ENCODE data around the gene S100Z. TPM values are rescaled to one million over a fixed set of nuclear protein-coding genes. Genes with fewer than 3 reads are reported as not detected.
A peak's percentile ranks its signal among the peaks of the same experiment; 100 is the strongest.
"Not testable (repeated sequence)": the region's sequence is repeated elsewhere in the genome, so short reads cannot be mapped to it uniquely, and the experiment has no call there.

The S100Z gene
- total RNA-seq, 1 donor from 2014 or later: not detected

DNA sequence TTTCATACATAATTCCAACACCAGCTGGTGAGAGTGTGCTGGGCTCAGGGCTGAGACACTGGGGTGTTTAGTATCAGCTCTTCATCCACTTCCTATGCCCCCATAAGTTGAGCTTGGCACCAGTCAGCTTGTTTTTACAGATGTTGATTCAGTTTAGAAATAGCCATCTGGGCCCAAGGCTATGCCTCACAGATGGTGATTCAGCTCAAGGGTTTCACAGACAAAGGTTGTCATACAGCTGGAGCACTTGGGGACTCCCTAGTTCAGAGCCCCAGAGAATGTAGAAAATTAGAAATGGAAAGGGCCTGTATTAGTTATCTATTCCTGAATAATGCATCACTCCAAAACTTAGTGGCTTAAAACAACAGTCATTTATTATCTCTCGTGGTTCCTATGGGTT is 92.8 kb downstream of the S100Z start:
- H3K4me1 Mint-ChIP-seq (ENCODE audit: low read depth, unreplicated experiment): peaks cover 16% of the 10 kb centered on the region
- peaks cover 7% of the 10 kb centered on the region for H3K36me3 Mint-ChIP-seq (ENCODE audit: unreplicated experiment)
- no peak for DNase-seq
- peak overlapping the region; percentile 50 for H3K27ac Mint-ChIP-seq (ENCODE audit: unreplicated experiment)
- peaks cover 3% of the 10 kb centered on the region for H3K9me3 Mint-ChIP-seq (ENCODE audit: unreplicated experiment)
- H3K4me3 Mint-ChIP-seq (ENCODE audit: unreplicated experiment): no peak overlapping the region
- H3K27me3 Mint-ChIP-seq (ENCODE audit: unreplicated experiment): no peaks in the 10 kb centered on the region
- TF ChIP-seq, protein P1, sequence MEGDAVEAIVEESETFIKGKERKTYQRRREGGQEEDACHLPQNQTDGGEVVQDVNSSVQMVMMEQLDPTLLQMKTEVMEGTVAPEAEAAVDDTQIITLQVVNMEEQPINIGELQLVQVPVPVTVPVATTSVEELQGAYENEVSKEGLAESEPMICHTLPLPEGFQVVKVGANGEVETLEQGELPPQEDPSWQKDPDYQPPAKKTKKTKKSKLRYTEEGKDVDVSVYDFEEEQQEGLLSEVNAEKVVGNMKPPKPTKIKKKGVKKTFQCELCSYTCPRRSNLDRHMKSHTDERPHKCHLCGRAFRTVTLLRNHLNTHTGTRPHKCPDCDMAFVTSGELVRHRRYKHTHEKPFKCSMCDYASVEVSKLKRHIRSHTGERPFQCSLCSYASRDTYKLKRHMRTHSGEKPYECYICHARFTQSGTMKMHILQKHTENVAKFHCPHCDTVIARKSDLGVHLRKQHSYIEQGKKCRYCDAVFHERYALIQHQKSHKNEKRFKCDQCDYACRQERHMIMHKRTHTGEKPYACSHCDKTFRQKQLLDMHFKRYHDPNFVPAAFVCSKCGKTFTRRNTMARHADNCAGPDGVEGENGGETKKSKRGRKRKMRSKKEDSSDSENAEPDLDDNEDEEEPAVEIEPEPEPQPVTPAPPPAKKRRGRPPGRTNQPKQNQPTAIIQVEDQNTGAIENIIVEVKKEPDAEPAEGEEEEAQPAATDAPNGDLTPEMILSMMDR (IDR thresholded peaks at IDR 0.05; ENCODE audit: partially characterized antibody, unreplicated experiment): no peak

DNA sequence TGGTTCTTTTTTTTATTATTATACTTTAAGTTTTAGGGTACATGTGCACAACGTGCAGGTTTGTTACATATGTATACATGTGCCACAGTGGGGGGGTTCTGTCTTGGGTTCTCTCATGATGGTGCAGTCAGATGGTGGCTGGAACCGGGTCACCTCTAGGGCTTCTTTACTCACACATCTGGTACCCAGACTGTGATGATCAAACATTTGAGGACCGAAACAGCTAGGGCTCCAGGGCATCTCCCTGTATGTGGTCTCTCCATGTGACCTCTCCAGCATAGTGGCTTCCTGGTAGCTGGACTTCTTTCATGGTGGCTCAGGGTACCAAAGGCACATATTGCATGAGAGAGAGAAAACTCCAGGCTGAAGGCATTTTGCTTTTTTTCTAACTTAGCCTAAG is 93.2 kb downstream of the S100Z start:
- no peak for DNase-seq
- TF ChIP-seq, protein P1 (IDR thresholded peaks at IDR 0.05; ENCODE audit: partially characterized antibody, unreplicated experiment): no peak
- H3K4me1 Mint-ChIP-seq (ENCODE audit: low read depth, unreplicated experiment): peaks cover 16% of the 10 kb centered on the region

DNA sequence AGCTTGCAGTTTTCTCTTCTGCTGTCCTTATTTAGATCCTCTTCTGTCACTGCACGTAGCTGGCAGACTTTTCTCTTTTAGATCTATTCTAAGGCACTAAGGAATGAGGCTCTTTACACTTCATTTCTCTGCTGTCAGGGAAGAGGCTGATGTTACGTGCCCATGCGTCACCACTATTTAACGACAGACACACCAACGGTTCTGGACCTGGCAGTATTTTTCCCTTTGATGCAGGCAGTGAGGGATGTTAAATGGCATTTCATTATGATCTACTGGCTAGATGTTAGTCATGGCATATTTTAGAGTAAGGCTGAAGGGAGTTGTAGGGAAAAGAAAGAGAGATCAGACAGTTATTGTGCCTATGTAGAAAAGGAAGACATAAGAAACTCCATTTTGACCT is 94.8 kb downstream of the S100Z start:
- Mint-ChIP-seq H3K36me3 (ENCODE audit: unreplicated experiment) (peaks cover 7% of the 10 kb centered on the region), H3K4me3 (ENCODE audit: unreplicated experiment) (no peak overlapping the region), H3K27ac (ENCODE audit: unreplicated experiment) (no peak overlapping the region), H3K4me1 (ENCODE audit: low read depth, unreplicated experiment) (peaks cover 16% of the 10 kb centered on the region), H3K9me3 (ENCODE audit: unreplicated experiment) (peaks cover 3% of the 10 kb centered on the region), H3K27me3 (ENCODE audit: unreplicated experiment) (no peaks in the 10 kb centered on the region)
- TF ChIP-seq, protein P1 (IDR thresholded peaks at IDR 0.05; ENCODE audit: partially characterized antibody, unreplicated experiment): no peak
- DNase-seq: no peak

More for the DNA sequence above, 93.2 kb downstream of the S100Z start:
- Mint-ChIP-seq H3K4me3 (ENCODE audit: unreplicated experiment) (no peak overlapping the region), H3K9me3 (ENCODE audit: unreplicated experiment) (peaks cover 3% of the 10 kb centered on the region), H3K27me3 (ENCODE audit: unreplicated experiment) (no peaks in the 10 kb centered on the region), H3K27ac (ENCODE audit: unreplicated experiment) (no peak overlapping the region), H3K36me3 (ENCODE audit: unreplicated experiment) (peaks cover 7% of the 10 kb centered on the region)

DNA sequence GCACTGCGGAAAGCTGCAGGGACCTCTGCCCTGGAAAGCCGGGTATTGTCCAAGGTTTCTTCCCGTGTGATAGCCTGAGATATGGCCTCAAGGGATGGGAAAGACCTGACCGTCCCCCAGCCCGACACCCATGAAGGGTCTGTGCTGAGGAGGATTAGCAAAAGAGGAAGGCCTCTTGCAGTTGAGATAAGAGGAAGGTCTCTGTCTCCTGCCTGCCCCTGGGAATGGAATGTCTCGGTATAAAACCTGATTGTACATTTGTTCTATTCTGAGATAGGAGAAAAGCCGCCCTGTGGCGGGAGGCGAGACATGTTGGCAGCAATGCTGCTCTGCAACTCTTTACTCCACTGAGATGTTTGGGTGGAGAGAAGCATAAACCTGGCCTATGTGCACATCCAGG is 95.4 kb downstream of the S100Z start:
- H3K4me1 Mint-ChIP-seq (ENCODE audit: low read depth, unreplicated experiment): peaks cover 16% of the 10 kb centered on the region
- not testable (repeated sequence) for H3K27ac Mint-ChIP-seq (ENCODE audit: unreplicated experiment); H3K4me3 Mint-ChIP-seq (ENCODE audit: unreplicated experiment)

DNA sequence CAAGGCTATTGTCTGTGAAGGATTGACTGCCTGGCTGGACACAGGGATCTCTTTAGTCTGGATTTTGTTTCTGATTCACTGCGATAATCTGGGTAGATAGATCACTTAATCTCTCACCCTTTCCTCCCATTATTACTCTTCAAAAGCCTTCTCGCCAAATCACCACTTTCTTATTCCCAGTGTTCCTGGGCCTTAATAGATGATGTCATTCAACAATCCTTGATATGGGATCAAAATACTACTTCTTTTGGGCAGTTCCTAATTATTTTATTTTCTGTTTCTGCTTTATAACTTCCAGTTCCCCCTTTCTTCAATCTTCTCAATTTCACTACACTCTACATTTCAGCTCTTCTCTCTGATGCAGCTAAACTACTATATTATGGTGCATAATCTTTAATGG is 96.3 kb downstream of the S100Z start:
- no peak overlapping the region for H3K4me3 Mint-ChIP-seq (ENCODE audit: unreplicated experiment)

More for the DNA sequence above, 95.4 kb downstream of the S100Z start:
- H3K27me3 Mint-ChIP-seq (ENCODE audit: unreplicated experiment); H3K36me3 Mint-ChIP-seq (ENCODE audit: unreplicated experiment); H3K9me3 Mint-ChIP-seq (ENCODE audit: unreplicated experiment); DNase-seq: not testable (repeated sequence)

More for the DNA sequence above, 96.3 kb downstream of the S100Z start:
- DNase-seq: no peak
- peaks cover 3% of the 10 kb centered on the region for H3K36me3 Mint-ChIP-seq (ENCODE audit: unreplicated experiment)
- H3K4me1 Mint-ChIP-seq (ENCODE audit: low read depth, unreplicated experiment): peaks cover 16% of the 10 kb centered on the region
- no peaks in the 10 kb centered on the region for H3K27me3 Mint-ChIP-seq (ENCODE audit: unreplicated experiment)
- H3K27ac Mint-ChIP-seq (ENCODE audit: unreplicated experiment): no peak overlapping the region
- H3K9me3 Mint-ChIP-seq (ENCODE audit: unreplicated experiment): peaks cover 3% of the 10 kb centered on the region
- TF ChIP-seq, protein P1 (IDR thresholded peaks at IDR 0.05; ENCODE audit: partially characterized antibody, unreplicated experiment): no peak
